Nephron progenitor cell (in vitro differentiated cells): ENCODE data around the gene TALDO1.

ENCODE experiments used
- DNase-seq: peaks from one replicate; pipeline ENCODE4 v3.0.0; 2021
- H3K27ac Mint-ChIP-seq: 2 replicates; pipeline ENCODE4 v1.8.0; 2021; ENCODE audit warnings: mild to moderate bottlenecking, moderate library complexity, mixed read lengths
- H3K27me3 Mint-ChIP-seq: 2 replicates; pipeline ENCODE4 v1.8.0; 2021; ENCODE audit warnings: mild to moderate bottlenecking, low read depth, mixed read lengths; ENCODE audit not compliant: poor library complexity
- H3K36me3 Mint-ChIP-seq: 2 replicates; pipeline ENCODE4 v1.8.0; 2021; ENCODE audit warnings: low read depth, mixed read lengths
- H3K4me1 Mint-ChIP-seq: 2 replicates; pipeline ENCODE4 v1.8.0; 2021; ENCODE audit warnings: mixed read lengths
- H3K4me3 Mint-ChIP-seq: 2 replicates; pipeline ENCODE4 v1.8.0; 2021; ENCODE audit warnings: mild to moderate bottlenecking, moderate library complexity, mixed read lengths
- H3K9me3 Mint-ChIP-seq: 2 replicates; pipeline ENCODE4 v1.8.0; 2021; ENCODE audit warnings: mild to moderate bottlenecking, moderate library complexity, mixed read lengths
- TF ChIP-seq, protein P1 (sequence below): fragments of 200-600 bp; sonication (generic); IDR thresholded peaks from 2 replicates; pipeline ENCODE4 v1.5.0; 2021; ENCODE audit warnings: antibody characterized with exemption

The TALDO1 gene

DNA sequence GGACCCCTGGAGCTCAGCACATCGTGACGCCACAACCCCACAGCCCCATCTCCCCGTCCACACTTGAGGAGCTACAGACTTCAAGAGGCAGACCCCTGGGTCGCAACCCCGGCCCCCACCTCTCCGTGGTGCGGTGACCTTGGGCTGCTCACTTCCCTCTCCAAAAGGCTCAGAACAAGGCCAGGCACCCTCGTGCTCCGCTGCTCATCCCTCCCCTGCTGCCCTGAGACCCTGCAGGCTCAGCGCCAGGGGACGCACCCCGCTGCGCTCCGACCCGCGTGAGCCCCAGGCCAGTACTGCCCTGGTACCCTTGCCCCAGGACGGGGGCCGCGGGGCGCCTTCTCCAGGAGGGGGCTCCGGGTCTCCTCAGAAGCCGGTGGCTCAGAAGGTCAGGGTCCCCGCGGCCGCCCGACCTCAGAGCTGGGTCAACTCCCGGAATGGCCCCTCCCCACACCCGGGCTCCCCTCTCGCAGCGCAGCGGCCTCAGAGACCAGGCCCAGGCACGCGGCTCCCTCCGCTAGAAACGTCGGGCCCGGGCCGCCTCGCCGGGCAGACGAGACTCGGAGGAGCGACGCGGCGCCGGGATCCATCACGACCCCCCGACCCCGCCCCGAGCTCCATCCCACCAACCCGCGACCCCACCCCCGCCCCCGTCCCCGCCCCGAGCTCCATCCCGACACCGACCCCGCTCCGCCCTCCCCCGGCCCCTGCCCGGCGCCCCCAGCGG is 29.5 kb downstream of the TALDO1 start:
- Mint-ChIP-seq H3K4me3 (peak overlapping the region; percentile 86), H3K9me3 (no peaks in the 10 kb centered on the region), H3K27ac (peak overlapping the region; percentile 61), H3K4me1 (peaks cover 43% of the 10 kb centered on the region), H3K27me3 (no peaks in the 10 kb centered on the region), H3K36me3 (peaks cover 5% of the 10 kb centered on the region)
- DNase-seq, result peak; percentile 75
- TF ChIP-seq, protein P1, sequence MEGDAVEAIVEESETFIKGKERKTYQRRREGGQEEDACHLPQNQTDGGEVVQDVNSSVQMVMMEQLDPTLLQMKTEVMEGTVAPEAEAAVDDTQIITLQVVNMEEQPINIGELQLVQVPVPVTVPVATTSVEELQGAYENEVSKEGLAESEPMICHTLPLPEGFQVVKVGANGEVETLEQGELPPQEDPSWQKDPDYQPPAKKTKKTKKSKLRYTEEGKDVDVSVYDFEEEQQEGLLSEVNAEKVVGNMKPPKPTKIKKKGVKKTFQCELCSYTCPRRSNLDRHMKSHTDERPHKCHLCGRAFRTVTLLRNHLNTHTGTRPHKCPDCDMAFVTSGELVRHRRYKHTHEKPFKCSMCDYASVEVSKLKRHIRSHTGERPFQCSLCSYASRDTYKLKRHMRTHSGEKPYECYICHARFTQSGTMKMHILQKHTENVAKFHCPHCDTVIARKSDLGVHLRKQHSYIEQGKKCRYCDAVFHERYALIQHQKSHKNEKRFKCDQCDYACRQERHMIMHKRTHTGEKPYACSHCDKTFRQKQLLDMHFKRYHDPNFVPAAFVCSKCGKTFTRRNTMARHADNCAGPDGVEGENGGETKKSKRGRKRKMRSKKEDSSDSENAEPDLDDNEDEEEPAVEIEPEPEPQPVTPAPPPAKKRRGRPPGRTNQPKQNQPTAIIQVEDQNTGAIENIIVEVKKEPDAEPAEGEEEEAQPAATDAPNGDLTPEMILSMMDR, result no peak

DNA sequence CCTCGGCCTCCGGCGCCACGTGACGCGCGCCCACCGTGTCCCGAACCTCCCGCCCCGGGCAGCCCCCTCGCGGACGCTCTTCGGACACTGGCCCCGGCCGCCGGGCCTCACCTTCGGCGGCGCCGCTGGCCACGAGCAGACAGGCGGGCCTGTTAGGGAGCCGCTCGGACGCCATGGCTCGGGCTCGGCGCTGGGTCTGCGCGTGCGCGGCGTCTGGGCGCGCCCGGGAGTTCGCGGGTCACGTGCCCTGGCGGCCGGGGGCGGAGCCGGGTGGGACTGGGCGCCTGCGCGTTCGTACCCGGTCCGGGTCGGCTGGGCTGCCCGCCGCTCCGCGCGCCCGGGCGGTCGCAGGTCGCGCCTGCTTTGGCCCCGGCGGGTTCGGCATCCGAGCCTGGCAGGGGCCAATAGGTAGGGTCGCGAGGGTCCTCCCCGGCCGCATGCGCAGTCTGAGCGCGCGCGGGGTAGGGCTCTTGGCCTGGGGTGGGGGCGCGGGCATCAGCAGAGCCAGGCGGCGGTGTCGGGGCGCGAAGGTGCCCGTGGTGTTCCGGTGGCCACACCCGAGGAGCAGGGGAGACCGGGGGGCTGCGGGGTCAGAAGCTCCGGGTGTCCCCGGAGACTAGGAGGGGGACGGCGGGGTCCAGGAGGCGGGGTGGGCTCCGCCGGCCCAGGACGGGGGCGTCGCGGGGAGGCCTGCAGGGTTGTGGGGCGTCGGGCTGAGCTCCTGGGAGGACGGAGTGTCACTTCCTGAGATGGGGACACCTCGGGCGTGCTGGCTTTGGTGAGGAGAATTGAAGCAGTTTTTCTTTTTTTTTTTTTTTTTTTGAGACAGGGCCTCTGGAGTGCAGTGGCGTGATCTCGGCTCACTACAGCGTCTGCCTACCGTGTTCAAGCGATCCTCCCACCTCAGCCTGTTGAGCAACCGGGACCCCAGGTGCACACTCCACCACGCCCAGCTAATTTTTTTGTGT is 30.3 kb downstream of the TALDO1 start, which contains the start of gene GATD1:
GATD1 (minus strand) TSS at position 200 of the 968 bp plus-strand sequence; CDS start at position 175, 25 bp downstream.
- H3K27ac Mint-ChIP-seq, result peak within 1 kb of the TSS; percentile 61

DNA sequence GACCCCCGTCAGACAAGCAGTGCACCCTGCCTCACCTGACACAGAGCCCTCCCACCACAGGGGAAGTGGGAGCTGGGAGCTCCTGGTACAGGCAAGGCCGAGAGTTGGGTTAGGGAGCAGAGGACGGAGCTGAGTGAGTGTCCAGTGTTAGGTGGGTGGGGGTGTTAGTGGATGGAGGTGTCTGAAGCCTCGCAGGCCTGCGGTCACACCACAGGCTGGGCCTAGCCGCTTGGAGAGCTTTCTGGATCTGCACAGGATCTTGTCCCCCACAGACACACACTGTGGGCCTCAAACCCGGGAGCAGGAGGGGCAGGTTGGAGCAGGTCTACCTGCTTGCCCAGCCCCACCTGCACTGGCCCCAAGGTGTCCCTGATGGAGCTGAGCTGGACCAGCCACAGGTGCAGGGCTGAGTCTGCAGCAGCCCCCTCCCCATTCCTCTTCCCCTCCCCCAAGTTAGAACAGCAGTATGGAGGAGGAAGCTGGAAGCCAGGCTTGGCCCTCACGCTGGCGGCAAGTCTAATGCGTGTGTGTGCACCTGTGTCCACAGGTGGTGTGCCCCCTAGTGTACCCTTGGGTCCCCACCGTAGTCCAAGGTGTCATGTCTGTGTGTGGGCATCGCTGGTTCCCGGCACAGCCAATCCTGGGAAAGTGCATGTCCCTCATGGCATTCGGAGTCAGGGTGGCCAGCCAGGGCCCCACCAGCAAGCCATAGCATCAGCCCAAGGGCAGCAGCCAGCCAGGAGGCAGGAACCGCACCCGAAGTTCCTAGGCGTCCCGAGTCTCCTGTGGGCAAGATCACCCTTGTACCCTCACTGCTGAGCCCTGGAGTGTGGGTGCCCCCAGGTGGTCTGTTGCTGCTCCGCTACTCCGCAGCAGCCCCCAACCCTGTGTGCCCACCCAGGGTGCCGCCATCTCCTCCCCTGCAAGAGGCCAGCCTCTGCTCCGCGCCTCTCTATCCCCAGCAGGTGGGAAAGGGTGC is 32.0 kb downstream of the TALDO1 start:
- no peaks in the 10 kb centered on the region for H3K9me3 Mint-ChIP-seq
- H3K36me3 Mint-ChIP-seq, result peaks cover 10% of the 10 kb centered on the region
- peak; percentile 4 for DNase-seq
- peaks cover 12% of the 10 kb centered on the region for H3K27me3 Mint-ChIP-seq
- TF ChIP-seq, protein P1, result no peak
- H3K4me3 Mint-ChIP-seq, result peak overlapping the region; percentile 34
- H3K4me1 Mint-ChIP-seq, result peaks cover 48% of the 10 kb centered on the region
- no peak overlapping the region for H3K27ac Mint-ChIP-seq

More for the DNA sequence above, 30.3 kb downstream of the TALDO1 start, which contains the start of gene GATD1:
- Mint-ChIP-seq H3K4me1 (peaks cover 44% of the 10 kb centered on the region), H3K4me3 (peak within 1 kb of the TSS; percentile 86), H3K27me3 (no peaks in the 10 kb centered on the region), H3K9me3 (no peaks in the 10 kb centered on the region), H3K36me3 (peaks cover 5% of the 10 kb centered on the region)
- TF ChIP-seq, protein P1, result no peak
- peak; percentile 98 for DNase-seq

DNA sequence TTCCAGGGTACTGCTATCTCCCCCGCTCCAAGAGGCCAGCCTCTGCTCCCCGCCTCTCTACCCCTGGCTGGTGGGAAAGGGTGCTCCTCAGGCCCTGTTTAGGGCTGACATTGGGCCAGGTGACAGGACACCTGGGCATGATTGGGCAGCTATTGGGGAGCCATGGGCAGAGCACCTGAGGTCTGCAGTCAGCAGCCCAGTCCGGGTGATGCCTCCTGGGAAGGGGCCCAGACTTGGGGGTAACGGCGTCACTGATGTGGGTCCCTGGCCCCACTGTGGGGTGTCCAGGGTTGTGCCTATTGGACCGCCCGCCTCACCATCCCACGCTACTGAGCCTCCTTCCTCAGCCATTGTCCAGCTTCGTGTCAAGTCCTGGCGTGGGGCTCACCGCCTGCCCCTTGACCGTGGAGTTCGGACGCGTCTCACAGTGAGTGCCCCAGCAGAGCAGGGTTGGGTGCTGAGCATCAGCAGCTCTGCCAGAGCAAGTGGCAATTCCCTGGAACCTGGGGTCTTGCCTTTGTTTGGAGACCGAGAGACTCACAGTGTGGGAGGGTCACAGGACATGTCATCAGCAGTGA is 32.8 kb downstream of the TALDO1 start:
- Mint-ChIP-seq H3K4me3 (no peak overlapping the region), H3K36me3 (peaks cover 10% of the 10 kb centered on the region), H3K9me3 (no peaks in the 10 kb centered on the region), H3K27ac (no peak overlapping the region), H3K4me1 (peaks cover 46% of the 10 kb centered on the region), H3K27me3 (peaks cover 12% of the 10 kb centered on the region)
- TF ChIP-seq, protein P1, result no peak
- DNase-seq, result peak; percentile 3
